Smooth muscle cell (in vitro differentiated cells): Measurements from ENCODE around the gene MYO1D. TPM values are rescaled to one million over a fixed set of nuclear protein-coding genes. Genes with fewer than 3 reads are reported as not detected.

Source experiments
- DNase-seq: peaks from one replicate; lab custom pipeline; 2025; ENCODE audit not compliant: unreplicated experiment; lab: John Stamatoyannopoulos, UW
- H2AFZ ChIP-seq: fragments of 200-600 bp; sonication (generic); 2 replicates; pipeline ENCODE4 v1.6.0; 2016; ENCODE audit warnings: antibody characterized with exemption, low read depth, mild to moderate bottlenecking
- H3F3A ChIP-seq: fragments of 200-600 bp; sonication (generic); 2 replicates; pipeline ENCODE4 v1.6.0; 2017; ENCODE audit warnings: antibody characterized with exemption, low read depth
- H3K27ac ChIP-seq: fragments of 200-600 bp; sonication (generic); 2 replicates; pipeline ENCODE4 v1.5.1; 2016; ENCODE audit warnings: low read depth, mild to moderate bottlenecking
- H3K27me3 ChIP-seq: fragments of 200-600 bp; sonication (generic); 2 replicates; pipeline ENCODE4 v1.6.1; 2016; ENCODE audit warnings: low read depth, mild to moderate bottlenecking
- H3K36me3 ChIP-seq: fragments of 200-600 bp; sonication (generic); 2 replicates; pipeline ENCODE4 v1.5.1; 2016; ENCODE audit warnings: low read depth
- H3K4me1 ChIP-seq: fragments of 200-600 bp; sonication (generic); 2 replicates; pipeline ENCODE4 v1.5.1; 2016; ENCODE audit warnings: low read depth
- H3K4me2 ChIP-seq: fragments of 200-600 bp; sonication (generic); 2 replicates; pipeline ENCODE4 v1.6.0; 2016; ENCODE audit warnings: mild to moderate bottlenecking
- H3K4me3 ChIP-seq: fragments of 200-600 bp; sonication (generic); 2 replicates; pipeline ENCODE4 v1.5.1; 2016; ENCODE audit warnings: mild to moderate bottlenecking
- H3K79me2 ChIP-seq: fragments of 200-600 bp; sonication (generic); 2 replicates; pipeline ENCODE4 v1.6.0; 2016; ENCODE audit warnings: low read depth, mild to moderate bottlenecking
- H3K9ac ChIP-seq: fragments of 200-600 bp; sonication (generic); 2 replicates; pipeline ENCODE4 v1.6.0; 2016; ENCODE audit warnings: low read depth
- H3K9me3 ChIP-seq: fragments of 200-600 bp; sonication (generic); replicated peaks from 2 replicates; pipeline ENCODE4 v1.5.1; 2016; ENCODE audit warnings: low read depth
- H4K20me1 ChIP-seq: fragments of 200-600 bp; sonication (generic); 2 replicates; pipeline ENCODE4 v1.6.0; 2016; ENCODE audit warnings: low read depth
- WGBS: methylation state at CpG from one replicate; pipeline ENCODE4 v1.1.7; 2016; ENCODE audit warnings: low lambda C conversion rate; 5-methylcytosine and 5-hydroxymethylcytosine counted together
- polyA plus RNA-seq: library from polyadenylated mRNA; unstranded; fragments of >200 nt; fragmentation: Nextera tagmentation; extraction: Ambion mirVana; gene quantifications from 2 replicates; pipeline ENCODE4 v1.2.1, GENCODE V29; 2016
- total RNA-seq: library from RNA; depleted of rRNA; stranded (reverse); fragments of >200 nt; gene quantifications from 2 replicates; pipeline ENCODE4 v1.2.3, GENCODE V29; 2014
- TF ChIP-seq, protein P1 (sequence below): fragments of 200-600 bp; sonication (generic); IDR thresholded peaks from 2 replicates; pipeline ENCODE4 v1.5.1; 2017; ENCODE audit warnings: borderline replicate concordance, mild to moderate bottlenecking, antibody characterized with exemption; ENCODE audit not compliant: insufficient read depth, poor library complexity, severe bottlenecking

The MYO1D gene
- total and polyA plus RNA-seq, 2 experiments from 2014 or later = 13.9 to 35.7 TPM

- no peak overlapping the region for H2AFZ ChIP-seq
- H3K4me3 ChIP-seq = no peak overlapping the region
- TF ChIP-seq, protein P1, sequence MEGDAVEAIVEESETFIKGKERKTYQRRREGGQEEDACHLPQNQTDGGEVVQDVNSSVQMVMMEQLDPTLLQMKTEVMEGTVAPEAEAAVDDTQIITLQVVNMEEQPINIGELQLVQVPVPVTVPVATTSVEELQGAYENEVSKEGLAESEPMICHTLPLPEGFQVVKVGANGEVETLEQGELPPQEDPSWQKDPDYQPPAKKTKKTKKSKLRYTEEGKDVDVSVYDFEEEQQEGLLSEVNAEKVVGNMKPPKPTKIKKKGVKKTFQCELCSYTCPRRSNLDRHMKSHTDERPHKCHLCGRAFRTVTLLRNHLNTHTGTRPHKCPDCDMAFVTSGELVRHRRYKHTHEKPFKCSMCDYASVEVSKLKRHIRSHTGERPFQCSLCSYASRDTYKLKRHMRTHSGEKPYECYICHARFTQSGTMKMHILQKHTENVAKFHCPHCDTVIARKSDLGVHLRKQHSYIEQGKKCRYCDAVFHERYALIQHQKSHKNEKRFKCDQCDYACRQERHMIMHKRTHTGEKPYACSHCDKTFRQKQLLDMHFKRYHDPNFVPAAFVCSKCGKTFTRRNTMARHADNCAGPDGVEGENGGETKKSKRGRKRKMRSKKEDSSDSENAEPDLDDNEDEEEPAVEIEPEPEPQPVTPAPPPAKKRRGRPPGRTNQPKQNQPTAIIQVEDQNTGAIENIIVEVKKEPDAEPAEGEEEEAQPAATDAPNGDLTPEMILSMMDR = no peak
- no peak overlapping the region for H3K9ac ChIP-seq
- H4K20me1 ChIP-seq = no peaks in the 10 kb centered on the region
- no peaks in the 10 kb centered on the region for H3K36me3 ChIP-seq
- H3K4me1 ChIP-seq = peaks cover 18% of the 10 kb centered on the region
- 62% methylated on average over 6 of the region's 6 CpGs for WGBS
- no peak for DNase-seq
- no peaks in the 10 kb centered on the region for H3K9me3 ChIP-seq
- H3K27me3 ChIP-seq = no peaks in the 10 kb centered on the region
- H3K79me2 ChIP-seq = no peaks in the 10 kb centered on the region
- H3K27ac ChIP-seq = no peak overlapping the region
- no peak overlapping the region for H3K4me2 ChIP-seq
- H3F3A ChIP-seq = no peaks in the 10 kb centered on the region
Observed at GRCh38 chr17:32626379-32626791, 250.5 kb downstream of the MYO1D start.

DNA sequence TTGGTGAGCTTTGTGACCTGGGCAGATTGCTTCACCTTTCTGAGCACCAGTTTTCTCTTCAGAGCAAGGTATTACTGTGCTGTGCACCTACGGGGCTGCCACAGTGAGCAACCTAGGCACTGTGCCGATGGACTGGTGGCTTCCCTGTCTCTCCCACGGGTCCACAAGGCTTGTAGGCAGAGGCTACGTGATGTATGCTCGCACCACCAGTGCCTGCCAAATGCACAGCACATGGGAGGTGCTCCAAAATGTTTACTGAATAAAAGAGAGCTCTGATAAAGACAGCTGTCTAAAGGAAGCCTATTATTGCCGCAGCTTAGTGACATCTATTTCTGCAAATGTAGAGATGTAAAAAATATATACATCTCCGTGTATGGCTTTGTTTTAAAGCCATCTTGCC is 251.0 kb downstream of the MYO1D start:
- Histone ChIP-seq H3K27me3 (no peaks in the 10 kb centered on the region), H3F3A (no peaks in the 10 kb centered on the region), H3K27ac (no peak overlapping the region), H3K9ac (no peak overlapping the region), H3K9me3 (no peaks in the 10 kb centered on the region), H3K79me2 (no peaks in the 10 kb centered on the region), H3K36me3 (no peaks in the 10 kb centered on the region), H3K4me3 (no peak overlapping the region), H4K20me1 (no peaks in the 10 kb centered on the region), H2AFZ (no peak overlapping the region), H3K4me2 (no peak overlapping the region), H3K4me1 (peaks cover 18% of the 10 kb centered on the region)
- no peak for DNase-seq
- TF ChIP-seq, protein P1 = no peak
- 79% methylated on average over 7 of the region's 7 CpGs for WGBS

DNA sequence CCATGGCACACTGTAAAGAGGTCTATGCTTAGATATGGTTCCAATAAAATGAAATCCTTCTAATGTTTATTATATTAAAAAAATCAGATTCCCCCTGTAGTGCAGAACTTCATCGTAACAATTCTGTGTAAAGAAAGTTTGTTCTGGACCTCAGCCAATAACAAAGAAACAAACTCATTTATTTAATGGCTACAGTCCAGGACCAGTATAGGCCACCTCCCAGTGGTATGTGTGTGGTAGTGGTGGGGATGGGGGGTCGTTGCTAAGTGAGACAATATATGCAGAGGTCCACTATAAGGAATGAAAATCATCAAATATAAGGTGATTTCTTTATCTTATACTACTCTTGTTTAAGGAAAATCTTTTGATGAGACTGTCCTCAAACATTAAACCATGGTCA is 253.7 kb downstream of the MYO1D start:
- Histone ChIP-seq H3K4me1 (peaks cover 18% of the 10 kb centered on the region), H4K20me1 (no peaks in the 10 kb centered on the region), H3K27ac (no peak overlapping the region), H3F3A (no peaks in the 10 kb centered on the region), H3K9me3 (no peaks in the 10 kb centered on the region), H3K79me2 (no peaks in the 10 kb centered on the region), H3K4me2 (no peak overlapping the region), H3K36me3 (no peaks in the 10 kb centered on the region), H3K4me3 (no peak overlapping the region), H2AFZ (no peak overlapping the region), H3K9ac (no peak overlapping the region), H3K27me3 (no peaks in the 10 kb centered on the region)
- DNase-seq = no peak
- 99% methylated on average over 2 of the region's 2 CpGs for WGBS
- TF ChIP-seq, protein P1 = no peak

DNA sequence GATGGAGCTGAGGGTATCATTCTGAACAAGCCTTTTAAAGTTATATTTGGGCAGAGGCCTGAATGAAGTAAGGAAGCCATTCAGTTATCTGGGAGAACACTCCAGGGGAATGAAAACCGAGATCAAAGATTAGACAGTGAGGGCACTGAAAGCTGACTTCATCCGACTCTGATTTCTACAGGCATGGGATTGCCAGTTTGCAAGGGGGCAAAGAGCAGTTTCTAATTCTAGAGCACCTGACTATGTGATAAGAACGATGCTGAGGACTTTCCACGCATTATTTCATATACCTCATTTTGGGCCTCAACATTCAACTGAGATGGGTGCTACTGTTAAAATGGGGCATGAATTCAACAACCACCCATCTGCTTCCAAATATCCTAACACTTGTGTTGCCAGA is 254.4 kb downstream of the MYO1D start:
- H3F3A ChIP-seq = no peaks in the 10 kb centered on the region
- H3K27ac ChIP-seq = no peak overlapping the region
- H3K36me3 ChIP-seq = no peaks in the 10 kb centered on the region
- H3K9me3 ChIP-seq = no peaks in the 10 kb centered on the region
- TF ChIP-seq, protein P1 = no peak
- no peaks in the 10 kb centered on the region for H3K79me2 ChIP-seq
- no peak overlapping the region for H3K4me2 ChIP-seq
- WGBS = 97% methylated on average over 4 of the region's 4 CpGs
- peaks cover 18% of the 10 kb centered on the region for H3K4me1 ChIP-seq
- no peak overlapping the region for H3K9ac ChIP-seq
- no peaks in the 10 kb centered on the region for H4K20me1 ChIP-seq
- H2AFZ ChIP-seq = no peak overlapping the region
- no peak overlapping the region for H3K4me3 ChIP-seq
- no peak for DNase-seq
- H3K27me3 ChIP-seq = no peaks in the 10 kb centered on the region
